ENCODE results near the gene PSEN2. TPM values are rescaled to one million over a fixed set of nuclear protein-coding genes. Genes with fewer than 3 reads are reported as not detected.
A peak's percentile ranks its signal among the peaks of the same experiment; 100 is the strongest.

Gene PSEN2
- total and polyA plus RNA-seq, 2 experiments from 2014 or later, result 12.9 to 14.3 TPM

- no peaks in the 10 kb centered on the region for H3K27me3 ChIP-seq
- no peaks in the 10 kb centered on the region for H3K36me3 ChIP-seq (replicated peaks; ENCODE audit: insufficient read depth, low read depth)
- H3K9me3 ChIP-seq (ENCODE audit: low read depth), result no peaks in the 10 kb centered on the region
- H3K9me2 ChIP-seq (replicated peaks; ENCODE audit: insufficient read depth), result no peaks in the 10 kb centered on the region
- H4K20me1 ChIP-seq (ENCODE audit: insufficient read depth, poor library complexity, severe bottlenecking), result no peaks in the 10 kb centered on the region
- no peak overlapping the region for H3K4me2 ChIP-seq
- no peaks in the 10 kb centered on the region for H3K79me2 ChIP-seq
- DNase-seq (ENCODE audit: low spot score), result no peak
- H3K4me3 ChIP-seq, result no peak overlapping the region
- no peak overlapping the region for H3K27ac ChIP-seq
- H2AFZ ChIP-seq, result no peak overlapping the region
- H3K4me1 ChIP-seq (ENCODE audit: insufficient read depth), result peaks cover 11% of the 10 kb centered on the region
- 88% methylated on average over 19 of the region's 19 CpGs for WGBS (ENCODE audit: low lambda C conversion rate, missing lambda C conversion rate)
- no peak for TF ChIP-seq EZH2 (IDR thresholded peaks at IDR 0.05; ENCODE audit: borderline replicate concordance)
- TF ChIP-seq, protein P1, sequence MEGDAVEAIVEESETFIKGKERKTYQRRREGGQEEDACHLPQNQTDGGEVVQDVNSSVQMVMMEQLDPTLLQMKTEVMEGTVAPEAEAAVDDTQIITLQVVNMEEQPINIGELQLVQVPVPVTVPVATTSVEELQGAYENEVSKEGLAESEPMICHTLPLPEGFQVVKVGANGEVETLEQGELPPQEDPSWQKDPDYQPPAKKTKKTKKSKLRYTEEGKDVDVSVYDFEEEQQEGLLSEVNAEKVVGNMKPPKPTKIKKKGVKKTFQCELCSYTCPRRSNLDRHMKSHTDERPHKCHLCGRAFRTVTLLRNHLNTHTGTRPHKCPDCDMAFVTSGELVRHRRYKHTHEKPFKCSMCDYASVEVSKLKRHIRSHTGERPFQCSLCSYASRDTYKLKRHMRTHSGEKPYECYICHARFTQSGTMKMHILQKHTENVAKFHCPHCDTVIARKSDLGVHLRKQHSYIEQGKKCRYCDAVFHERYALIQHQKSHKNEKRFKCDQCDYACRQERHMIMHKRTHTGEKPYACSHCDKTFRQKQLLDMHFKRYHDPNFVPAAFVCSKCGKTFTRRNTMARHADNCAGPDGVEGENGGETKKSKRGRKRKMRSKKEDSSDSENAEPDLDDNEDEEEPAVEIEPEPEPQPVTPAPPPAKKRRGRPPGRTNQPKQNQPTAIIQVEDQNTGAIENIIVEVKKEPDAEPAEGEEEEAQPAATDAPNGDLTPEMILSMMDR (IDR thresholded peaks at IDR 0.05; ENCODE audit: poor library complexity), result no peak
Observed at GRCh38 chr1:226826479-226827261, 43.7 kb upstream of the PSEN2 start.

DNA sequence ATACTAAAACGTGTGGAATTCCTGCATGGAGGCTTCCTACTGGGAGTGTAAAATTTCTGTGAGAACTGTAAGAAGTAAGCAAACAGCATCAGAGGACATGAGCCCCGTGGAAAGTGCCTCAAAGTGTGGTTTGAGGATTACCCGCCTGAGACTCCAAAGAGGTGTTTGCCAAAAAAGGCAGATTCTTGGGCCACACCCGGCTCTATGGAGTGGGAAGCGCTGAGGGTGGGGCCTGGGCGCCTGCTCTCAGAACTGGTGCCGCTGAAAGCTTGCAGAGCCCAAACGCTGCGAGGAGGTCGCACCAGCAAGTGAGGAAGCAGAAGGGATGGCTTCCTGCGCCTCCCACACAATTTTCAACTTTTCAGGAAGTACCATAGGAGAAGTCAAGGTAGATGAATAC is 43.0 kb upstream of the PSEN2 start:
- Histone ChIP-seq H3K36me3 (replicated peaks; ENCODE audit: insufficient read depth, low read depth) (no peaks in the 10 kb centered on the region), H3K27ac (peak overlapping the region; percentile 32), H2AFZ (peak overlapping the region; percentile 92), H3K9me3 (ENCODE audit: low read depth) (no peaks in the 10 kb centered on the region), H3K79me2 (no peaks in the 10 kb centered on the region), H3K9me2 (replicated peaks; ENCODE audit: insufficient read depth) (no peaks in the 10 kb centered on the region), H3K4me1 (ENCODE audit: insufficient read depth) (peaks cover 5% of the 10 kb centered on the region), H3K27me3 (no peaks in the 10 kb centered on the region), H3K4me2 (no peak overlapping the region), H4K20me1 (ENCODE audit: insufficient read depth, poor library complexity, severe bottlenecking) (no peaks in the 10 kb centered on the region), H3K4me3 (no peak overlapping the region)
- WGBS (ENCODE audit: low lambda C conversion rate, missing lambda C conversion rate), result 70% methylated on average over 11 of the region's 11 CpGs
- TF ChIP-seq EZH2 (IDR thresholded peaks at IDR 0.05; ENCODE audit: borderline replicate concordance), result no peak
- no peak for TF ChIP-seq EZH2phosphoT487 (IDR thresholded peaks at IDR 0.05; ENCODE audit: low read depth, severe bottlenecking, unreplicated experiment)
- TF ChIP-seq, protein P1 (IDR thresholded peaks at IDR 0.05; ENCODE audit: poor library complexity), result no peak
- DNase-seq (ENCODE audit: low spot score), result no peak

- H3K79me2 ChIP-seq, result no peaks in the 10 kb centered on the region
- H3K4me2 ChIP-seq, result peak overlapping the region; percentile 41
- no peaks in the 10 kb centered on the region for H3K9me3 ChIP-seq (ENCODE audit: low read depth)
- DNase-seq (ENCODE audit: low spot score), result peak; percentile 95
- H3K36me3 ChIP-seq (replicated peaks; ENCODE audit: insufficient read depth, low read depth), result no peaks in the 10 kb centered on the region
- H4K20me1 ChIP-seq (ENCODE audit: insufficient read depth, poor library complexity, severe bottlenecking), result no peaks in the 10 kb centered on the region
- H2AFZ ChIP-seq, result peak overlapping the region; percentile 92
- H3K4me1 ChIP-seq (ENCODE audit: insufficient read depth), result peaks cover 5% of the 10 kb centered on the region
- 19% methylated on average over 19 of the region's 19 CpGs for WGBS (ENCODE audit: low lambda C conversion rate, missing lambda C conversion rate)
- H3K27me3 ChIP-seq, result no peaks in the 10 kb centered on the region
- H3K9me2 ChIP-seq (replicated peaks; ENCODE audit: insufficient read depth), result no peaks in the 10 kb centered on the region
- no peak for TF ChIP-seq EZH2 (IDR thresholded peaks at IDR 0.05; ENCODE audit: borderline replicate concordance)
- TF ChIP-seq, protein P1 (IDR thresholded peaks at IDR 0.05; ENCODE audit: poor library complexity), result peak; percentile 92
- H3K4me3 ChIP-seq, result no peak overlapping the region
- H3K27ac ChIP-seq, result peak overlapping the region; percentile 32
Observed at GRCh38 chr1:226827968-226828513, 42.4 kb upstream of the PSEN2 start.

All from hepatocyte (in vitro differentiated cells).